OCI-LY3 (cell line): Measurements from ENCODE around the gene MARCHF3.

Source experiments
- CTCF ChIP-seq: fragments of 200-600, 300-600 bp; sonication (generic); IDR thresholded peaks from 2 replicates; pipeline ENCODE4 v1.5.1; 2014; ENCODE audit warnings: antibody characterized with exemption, low read length, low read depth
- EZH2phosphoT487 ChIP-seq: fragments of 200-600 bp; shearing (Covaris generic); IDR thresholded peaks from 2 replicates; pipeline ENCODE4 v1.6.1; 2018; ENCODE audit warnings: antibody characterized with exemption, mixed run types, low read depth

DNA sequence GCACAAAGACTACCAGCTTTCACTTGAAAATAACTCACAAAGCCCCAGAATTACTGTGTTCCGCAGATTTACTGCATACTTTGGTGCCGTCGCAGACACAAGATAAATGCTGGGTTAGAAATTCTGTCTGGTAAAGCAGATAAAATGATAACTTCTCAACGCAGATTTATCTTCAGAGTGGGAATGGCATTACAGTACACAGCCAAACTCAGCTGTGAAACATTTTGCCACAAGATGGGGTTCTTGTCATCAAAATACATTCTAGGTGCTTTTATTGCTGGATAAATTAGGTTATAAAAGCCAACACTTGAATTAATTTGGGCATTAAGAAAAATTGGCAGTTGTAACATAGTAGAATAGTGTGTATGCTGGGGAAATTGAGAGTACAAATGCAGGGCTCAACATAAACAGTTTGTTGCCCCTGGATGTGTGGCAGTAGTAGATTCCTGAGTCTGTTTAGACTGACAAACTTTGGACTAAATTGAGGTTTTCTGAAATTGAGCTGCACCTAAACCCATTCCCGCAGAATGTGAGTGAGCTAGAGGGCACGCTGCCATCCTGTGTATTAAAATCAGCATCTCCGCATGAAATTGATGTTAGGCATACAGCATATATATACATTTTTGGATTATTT is 192.3 kb downstream of the MARCHF3 start:
- no peak for TF ChIP-seq CTCF
- no peak for TF ChIP-seq EZH2phosphoT487
